ENCODE data around the gene RSRC1.

GRCh38 chr3:158419820-158420653 is 310.1 kb downstream of the RSRC1 start:
- TF ChIP-seq CTCF (IDR thresholded peaks at IDR 0.05) = no peak
- TF ChIP-seq POLR2A (IDR thresholded peaks at IDR 0.05) = no peak
